Spleen (tissue), 11 donors: ENCODE data around the gene PDZK1IP1. TPM values are rescaled to one million over a fixed set of nuclear protein-coding genes. Genes with fewer than 3 reads are reported as not detected.
"Not testable (repeated sequence)": the region's sequence is repeated elsewhere in the genome, so short reads cannot be mapped to it uniquely, and the experiment has no call there.

Experiments used
- DNase-seq: peaks from one replicate; pipeline ENCODE4 v3.0.0-alpha.2; 2020
- H3K27ac ChIP-seq, 8 donors: fragments of 200-600 bp; sonication (generic) in 7 of 8; 1 replicate in 4 of 8; 2 replicates in 4 of 8; pipeline versions ENCODE4 v1.5.0 to v1.8.0; 2016 to 2021; ENCODE audit warnings: inconsistent platforms in 4 of 8, mild to moderate bottlenecking in 4 of 8, moderate library complexity in 1 of 8
- H3K27me3 ChIP-seq, 7 donors: fragments of 200-600 bp; sonication (generic) in 6 of 7; replicated peaks in 1 of 7; 1 replicate in 4 of 7; 2 replicates in 3 of 7; pipeline versions ENCODE4 v1.5.0 to v1.8.0; 2016 to 2021; ENCODE audit warnings: inconsistent platforms in 3 of 7, mild to moderate bottlenecking in 1 of 7
- H3K36me3 ChIP-seq, 6 donors: fragments of 200-600 bp; sonication (generic) in 5 of 6; 1 replicate in 4 of 6; 2 replicates in 2 of 6; pipeline versions ENCODE4 v1.5.0 to v1.8.0; 2016 to 2021; ENCODE audit warnings: inconsistent platforms in 2 of 6
- H3K4me1 ChIP-seq, 6 donors: fragments of 200-600 bp; sonication (generic) in 5 of 6; 1 replicate in 3 of 6; 2 replicates in 3 of 6; pipeline versions ENCODE4 v1.5.0 to v1.8.0; 2016 to 2021; ENCODE audit warnings: inconsistent platforms in 3 of 6
- H3K4me3 ChIP-seq, 8 donors: fragments of 200-600 bp; sonication (generic) in 7 of 8; 1 replicate in 4 of 8; 2 replicates in 4 of 8; pipeline versions ENCODE4 v1.5.0 to v1.8.0; 2016 to 2021; ENCODE audit warnings: inconsistent platforms in 4 of 8, mild to moderate bottlenecking in 4 of 8, moderate library complexity in 2 of 8
- H3K9me3 ChIP-seq, 8 donors: fragments of 200-600 bp; sonication (generic) in 7 of 8; 1 replicate in 4 of 8; 2 replicates in 4 of 8; pipeline versions ENCODE4 v1.5.0 to v1.8.0; 2016 to 2021; ENCODE audit warnings: inconsistent platforms in 4 of 8
- CTCF ChIP-seq, 11 experiments: fragments of 200-600 bp in 7 of 11; fragments of 450-650 bp in 4 of 11; sonication (generic) in 4 of 11; IDR thresholded peaks in 8 of 11; conservative IDR thresholded peaks in 3 of 11; 1 replicate in 7 of 11; 2 replicates in 4 of 11; pipeline versions ENCODE4 v1.4.0 to v1.8.0; 2016 to 2021; ENCODE audit warnings: antibody characterized with exemption in 11 of 11, inconsistent platforms in 4 of 11, mild to moderate bottlenecking in 1 of 11
- POLR2A ChIP-seq, 3 donors: fragments of 450-650 bp; IDR thresholded peaks; one replicate each; pipeline ENCODE4 v1.5.1; 2017; ENCODE audit warnings: antibody characterized with exemption in 3 of 3, mild to moderate bottlenecking in 1 of 3
- POLR2AphosphoS5 ChIP-seq, 3 donors: sonication (generic); formaldehyde crosslinking; IDR thresholded peaks; one replicate each; pipeline ENCODE4 v1.5.1; 2017; ENCODE audit warnings: antibody characterized with exemption in 3 of 3
- WGBS, 5 donors: extraction: QIAGEN DNeasy Blood & Tissue Kit in 3 of 5; methylation state at CpG; one replicate each; pipeline versions ENCODE4 v1.1.5 to v1.1.7; 2013 to 2018; 5-methylcytosine and 5-hydroxymethylcytosine counted together
- intact Hi-C: fragments of 100-400 bp; cut with DNase I; formaldehyde crosslinking; loops from one replicate; pipeline ENCODE4 v1.15.0; 2023; ENCODE audit warnings: low total_unique reads
- polyA plus RNA-seq, 3 donors: library from polyadenylated mRNA; stranded (reverse); fragments of 200-250 nt; gene quantifications; one replicate each; pipeline ENCODE4 v1.2.1, GENCODE V29; 2013
- total RNA-seq, 7 donors: library from RNA; depleted of rRNA in 3 of 7; stranded (reverse); fragments of >200 nt in 3 of 7; fragmentation: NEBNext Ultra II Directional in 4 of 7; extraction: Animal tissue kit (Norgen Biotek cat#: 25700) in 4 of 7; gene quantifications; one replicate each; pipeline versions ENCODE4 v1.1.0 to v1.2.1, GENCODE V29; 2016 to 2021
- donor health status: healthy with polysubstance abuse.
- donor health status: DM: no; HTN: no; CAD: no; lungs with moderate emphysema.
- donor health status: DM: no; HTN: no; CAD: no.
- donor health status: Bipolar disorder and iron deficiency.
- donor health status: healthy.
- donor health status: DM: no; HTN: no; CAD: no.
- donor health status: DM: yes; HTN: yes; CAD: no.

PDZK1IP1 gene
- total and polyA plus RNA-seq, 10 donors, result 0.22 to 11.0 (median 3.6) TPM

DNA sequence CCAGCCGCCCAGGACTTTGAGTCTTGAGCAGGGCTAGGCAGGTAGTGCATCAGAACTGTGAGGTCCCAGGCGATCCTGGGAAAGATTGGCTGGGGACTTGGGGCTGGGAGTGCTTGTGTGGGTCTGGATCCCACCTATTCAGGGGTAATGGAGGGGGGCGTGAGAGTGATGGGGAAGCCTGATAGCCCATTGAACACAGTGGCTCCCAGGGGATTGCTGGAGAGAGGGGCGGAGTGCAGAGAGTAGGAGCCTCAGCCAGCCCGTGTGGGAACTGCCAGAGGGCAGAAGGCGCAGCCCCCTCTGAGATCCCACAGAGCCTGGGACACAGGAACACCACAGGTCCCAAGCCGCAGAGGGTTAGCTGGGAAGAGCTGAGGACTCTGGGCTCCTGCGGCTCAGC, 19.3 kb upstream of the PDZK1IP1 start:
- WGBS, 5 donors, result 65 to 89% (median 75%) methylated on average over 7 to 8 of the region's 8 CpGs
- peak; percentile 38 for DNase-seq
- peaks cover 0 to 14% (median 11%) of the 10 kb centered on the region in 6 donors for H3K4me1 ChIP-seq
- intact Hi-C loops, result no loop called here
- H3K27me3 ChIP-seq, result peaks cover 0 to 48% (median 0%) of the 10 kb centered on the region in 7 donors
- H3K4me3 ChIP-seq, result no peak overlapping the region
- TF ChIP-seq CTCF (IDR thresholded peaks at IDR 0.05 in 8 of 11, conservative IDR thresholded peaks at IDR 0.05 in 3 of 11) (no peak), POLR2AphosphoS5 (IDR thresholded peaks at IDR 0.05) (no peak), POLR2A (IDR thresholded peaks at IDR 0.05) (no peak)
- H3K36me3 ChIP-seq, result no peaks in the 10 kb centered on the region
- H3K27ac ChIP-seq, result no peak overlapping the region
- H3K9me3 ChIP-seq, result no peaks in the 10 kb centered on the region

DNA sequence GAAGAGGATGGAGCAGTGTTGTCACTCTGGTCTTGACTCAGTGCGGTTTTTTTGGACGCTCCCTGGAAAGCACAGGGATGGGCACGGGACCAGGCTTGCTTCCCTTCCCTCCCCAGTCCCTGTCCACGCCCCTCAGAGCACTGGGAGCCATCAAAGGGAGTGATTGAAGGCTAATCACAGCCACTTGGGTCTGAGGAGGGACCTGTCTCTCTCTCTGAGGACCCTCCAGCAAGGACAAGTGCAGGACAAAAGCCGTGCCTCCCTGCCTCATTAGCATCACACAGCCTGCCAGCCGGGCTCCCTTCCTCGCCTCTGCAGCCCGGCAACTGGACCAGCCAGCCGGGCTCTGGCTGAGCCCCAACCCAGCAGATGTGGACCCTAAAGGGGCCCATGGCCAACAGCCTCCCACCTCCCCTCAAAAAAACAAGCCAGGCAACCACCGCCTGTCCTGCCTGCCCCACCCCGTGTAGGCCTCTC, 18.6 kb upstream of the PDZK1IP1 start:
- no peak for TF ChIP-seq POLR2A (IDR thresholded peaks at IDR 0.05)
- TF ChIP-seq CTCF (IDR thresholded peaks at IDR 0.05 in 8 of 11, conservative IDR thresholded peaks at IDR 0.05 in 3 of 11), result no peak
- no peak for TF ChIP-seq POLR2AphosphoS5 (IDR thresholded peaks at IDR 0.05)
- Histone ChIP-seq H3K4me1 (peaks cover 0 to 14% (median 11%) of the 10 kb centered on the region in 6 donors), H3K9me3 (no peaks in the 10 kb centered on the region), H3K27me3 (peaks cover 0 to 50% (median 0%) of the 10 kb centered on the region in 7 donors), H3K4me3 (no peak overlapping the region), H3K27ac (no peak overlapping the region), H3K36me3 (no peaks in the 10 kb centered on the region)
- intact Hi-C loops, result no loop called here
- 61 to 83% (median 77%) methylated on average over 10 to 11 of the region's 11 CpGs for WGBS, 5 donors
- peak; percentile 56 for DNase-seq

- WGBS, 5 donors, result 73 to 81% (median 76%) methylated on average over 6 to 8 of the region's 8 CpGs
- no peak overlapping the region for H3K27ac ChIP-seq
- no peak overlapping the region for H3K4me3 ChIP-seq
- H3K9me3 ChIP-seq, result peaks cover 0 to 4% (median 0%) of the 10 kb centered on the region in 8 donors
- H3K27me3 ChIP-seq, result peaks cover 0 to 50% (median 0%) of the 10 kb centered on the region in 7 donors
- TF ChIP-seq CTCF (IDR thresholded peaks at IDR 0.05 in 8 of 11, conservative IDR thresholded peaks at IDR 0.05 in 3 of 11) (no peak), POLR2A (IDR thresholded peaks at IDR 0.05) (no peak), POLR2AphosphoS5 (IDR thresholded peaks at IDR 0.05) (no peak)
- peak; percentile 43 for DNase-seq
- intact Hi-C loops, result no loop called here
- H3K36me3 ChIP-seq, result no peaks in the 10 kb centered on the region
- H3K4me1 ChIP-seq, result peaks cover 0 to 14% (median 11%) of the 10 kb centered on the region in 6 donors
These were observed 18.1 kb upstream of the PDZK1IP1 start for GRCh38 chr1:47207803-47208373.

DNA sequence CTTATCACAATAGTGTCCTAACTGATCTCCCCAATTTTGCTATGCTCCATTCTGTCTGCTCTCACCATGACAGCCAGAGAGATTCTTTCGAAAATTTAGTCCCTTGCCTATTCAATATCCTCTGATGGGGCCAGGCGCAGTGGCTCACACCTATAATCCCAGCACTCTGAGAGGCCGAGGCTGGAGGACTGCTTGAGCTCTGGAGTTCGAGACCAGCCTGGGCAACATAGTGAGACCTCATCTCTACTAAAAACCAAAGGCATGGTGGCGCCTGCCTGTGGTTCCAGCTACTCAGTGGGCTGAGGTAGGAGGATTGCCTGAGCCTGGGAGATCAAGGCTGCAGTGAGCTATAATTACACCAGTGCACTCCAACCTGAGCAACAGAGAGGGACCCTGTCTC, 16.1 kb upstream of the PDZK1IP1 start:
- intact Hi-C loops, result no loop called here
- no peak overlapping the region for H3K4me3 ChIP-seq
- no peaks in the 10 kb centered on the region for H3K4me1 ChIP-seq
- TF ChIP-seq CTCF (IDR thresholded peaks at IDR 0.05 in 8 of 11, conservative IDR thresholded peaks at IDR 0.05 in 3 of 11), result no peak
- TF ChIP-seq POLR2AphosphoS5 (IDR thresholded peaks at IDR 0.05), result no peak
- TF ChIP-seq POLR2A (IDR thresholded peaks at IDR 0.05), result no peak
- DNase-seq, result peak; percentile 51
- H3K27me3 ChIP-seq, result peaks cover 0 to 51% (median 0%) of the 10 kb centered on the region in 7 donors
- WGBS, 5 donors, result 78 to 92% (median 89%) methylated on average over 5 of the region's 5 CpGs
- H3K9me3 ChIP-seq, result peaks cover 0 to 8% (median 0%) of the 10 kb centered on the region in 8 donors
- no peaks in the 10 kb centered on the region for H3K36me3 ChIP-seq
- no peak overlapping the region for H3K27ac ChIP-seq

GRCh38 chr1:47203504-47203903, 13.7 kb upstream of the PDZK1IP1 start:
- H3K4me3 ChIP-seq, H3K27ac ChIP-seq, DNase-seq, H3K9me3 ChIP-seq, H3K36me3 ChIP-seq, intact Hi-C loops, H3K4me1 ChIP-seq: not testable (repeated sequence)
- peaks cover 0 to 52% (median 0%) of the 10 kb centered on the region in 7 donors for H3K27me3 ChIP-seq
- WGBS, 5 donors, result 15 to 28% (median 21%) methylated on average over 2 of the region's 2 CpGs
